HL-60 (cell line): Measurements from ENCODE around the gene GMPPA.

Experiments
- CTCF ChIP-seq: IDR thresholded peaks from one replicate; pipeline ENCODE4 v1.5.1; 2011; ENCODE audit warnings: low read length, control low read depth, inconsistent platforms; ENCODE audit not compliant: insufficient read depth
- POLR2AphosphoS5 ChIP-seq: IDR thresholded peaks from 2 replicates; pipeline ENCODE4 v1.6.1; 2012; ENCODE audit warnings: low read depth
- SPI1 ChIP-seq: IDR thresholded peaks from 2 replicates; pipeline ENCODE4 v1.6.1; 2012; ENCODE audit warnings: low read depth, mild to moderate bottlenecking, borderline replicate concordance

GRCh38 chr2:219480004-219480403, 18.7 kb upstream of the GMPPA start:
- TF ChIP-seq SPI1 (no peak), CTCF (no peak), POLR2AphosphoS5 (no peak)
